K562 (cell line): ENCODE results near the gene PRKCQ. TPM values are rescaled to one million over a fixed set of nuclear protein-coding genes. Genes with fewer than 3 reads are reported as not detected.

Experiments
- ATAC-seq: fragments of 200-7000 bp; cut with Tn5 transposase; 3 replicates; pipeline ENCODE4 v1.9.1; 2020; ENCODE audit warnings: moderate library complexity
- BruUV-seq: library from RNA; stranded (reverse); fragments of 400-500 nt; replicated peaks from 2 replicates; lab custom pipeline; 2021; lab: Mats Ljungman, UMichigan
- CTCF ChIA-PET: fragments of 300-600 bp; formaldehyde crosslinking; extraction: SDS; loops from one replicate; lab custom pipeline; 2021; ENCODE audit warnings: low intra/inter-chr PET ratio; lab: Yijun Ruan, JAX
- POLR2A ChIA-PET: fragments of 300-600, 350-650 bp; sonication (Branson Sonifier 250); formaldehyde crosslinking; extraction: SDS; loops from one replicate; lab custom pipeline; 2021; ENCODE audit warnings: antibody characterized with exemption, inconsistent platforms; lab: Yijun Ruan, JAX
- DNase-seq, 4 experiments: peaks; one replicate each; pipeline versions ENCODE4 v3.0.0 to v3.0.0-alpha.2; 2011 to 2018; ENCODE audit warnings: low spot score in 3 of 4, mixed read lengths in 3 of 4; ENCODE audit errors: extremely low read depth in 1 of 4
- FAIRE-seq: peaks from 2 replicates; lab custom pipeline; 2011; peaks lifted over from hg19 to GRCh38; lab: Jason Lieb, UNC
- H2AFZ ChIP-seq: 2 replicates; pipeline ENCODE4 v1.6.0; 2011; ENCODE audit warnings: low read depth, low read length, control low read depth, inconsistent platforms
- H3K27ac ChIP-seq: fragments of 200-600 bp; 3 replicates; pipeline ENCODE4 v1.8.0; 2011; ENCODE audit warnings: low read depth, mild to moderate bottlenecking, control low read depth, inconsistent platforms, low read length, moderate library complexity, mixed read lengths; ENCODE audit errors: extremely low read depth
- H3K27me3 ChIP-seq, 2 experiments: fragments of 300-600 bp in 1 of 2; 2 replicates in 1 of 2; 3 replicates in 1 of 2; pipeline versions ENCODE4 v1.6.0 to v1.8.0; 2011; ENCODE audit warnings: inconsistent platforms in 2 of 2, low read length in 2 of 2, mild to moderate bottlenecking in 1 of 2, mixed read lengths in 1 of 2, moderate library complexity in 1 of 2; ENCODE audit not compliant: control insufficient read depth in 2 of 2, insufficient read depth in 2 of 2
- H3K36me3 ChIP-seq: fragments of 300-600 bp; 3 replicates; pipeline ENCODE4 v1.8.0; 2011; ENCODE audit warnings: mild to moderate bottlenecking, low read length, inconsistent platforms; ENCODE audit not compliant: control insufficient read depth, insufficient read depth
- H3K4me1 ChIP-seq, 2 experiments: fragments of 200-600 bp in 1 of 2; replicated peaks in 1 of 2; 2 replicates in 1 of 2; 3 replicates in 1 of 2; pipeline versions ENCODE4 v1.5.1 to v1.8.0; 2011; ENCODE audit warnings: inconsistent platforms in 2 of 2, low read length in 2 of 2, mild to moderate bottlenecking in 1 of 2, mixed read lengths in 1 of 2, moderate library complexity in 1 of 2; ENCODE audit not compliant: control insufficient read depth in 2 of 2, insufficient read depth in 2 of 2
- H3K4me2 ChIP-seq: 2 replicates; pipeline ENCODE4 v1.6.1; 2011; ENCODE audit warnings: low read length, control low read depth, inconsistent platforms, mixed read lengths; ENCODE audit not compliant: insufficient read depth
- H3K4me3 ChIP-seq: fragments of 200-600 bp; sonication (generic), shearing (Covaris generic); 2 replicates; pipeline ENCODE4 v1.5.1; 2016; ENCODE audit warnings: control low read depth, inconsistent platforms
- H3K79me2 ChIP-seq: fragments of 200-600 bp; 3 replicates; pipeline ENCODE4 v1.8.0; 2011; ENCODE audit warnings: low read length, inconsistent platforms; ENCODE audit not compliant: control insufficient read depth, insufficient read depth
- H3K9ac ChIP-seq, 2 experiments: 2 replicates each; pipeline versions ENCODE4 v1.6.0 to v1.6.1; 2011; ENCODE audit warnings: low read depth in 2 of 2, low read length in 2 of 2, control low read depth in 1 of 2, inconsistent platforms in 1 of 2, mild to moderate bottlenecking in 1 of 2, mixed read lengths in 1 of 2; ENCODE audit not compliant: insufficient read depth in 1 of 2
- H3K9me1 ChIP-seq: one replicate; pipeline ENCODE4 v1.6.0; 2011; ENCODE audit warnings: inconsistent platforms, mild to moderate bottlenecking, low read length, moderate library complexity; ENCODE audit not compliant: control insufficient read depth, insufficient read depth
- H3K9me3 ChIP-seq: replicated peaks from 2 replicates; pipeline ENCODE4 v1.5.1; 2011; ENCODE audit warnings: low read depth, low read length, inconsistent platforms; ENCODE audit not compliant: control insufficient read depth, insufficient read depth
- H4K20me1 ChIP-seq: replicated peaks from 2 replicates; pipeline ENCODE4 v1.6.1; 2011; ENCODE audit warnings: low read length, inconsistent platforms, mixed read lengths; ENCODE audit not compliant: control insufficient read depth, insufficient read depth
- ARID3B ChIP-seq: fragments of 250-450 bp; sonication (Bioruptor Pico); IDR thresholded peaks from 2 replicates; pipeline ENCODE4 v1.4.0; 2020; ENCODE audit warnings: borderline replicate concordance
- ATF1 ChIP-seq, 2 experiments: fragments of 450-650 bp in 1 of 2; IDR thresholded peaks; 2 replicates each; pipeline ENCODE4 v1.6.1; 2016; ENCODE audit warnings: missing compliant biosample characterization in 1 of 2, missing genetic modification characterization in 1 of 2
- BRD9 ChIP-seq: fragments of 450-650 bp; IDR thresholded peaks from 2 replicates; pipeline ENCODE4 v1.6.1; 2018; ENCODE audit warnings: low read depth; ENCODE audit not compliant: partially characterized antibody
- ETV1 ChIP-seq: fragments of 450-650 bp; conservative IDR thresholded peaks from 2 replicates; pipeline ENCODE4 v1.6.1; 2016; ENCODE audit warnings: missing genetic modification characterization, control low read depth, low read depth, missing compliant biosample characterization
- ETV5 ChIP-seq: sonication (generic); formaldehyde crosslinking; IDR thresholded peaks from 2 replicates; pipeline ENCODE4 v1.4.0; 2020; ENCODE audit warnings: low read depth, mild to moderate bottlenecking, missing genetic modification reagents
- SMAD3 ChIP-seq: fragments of 450-650 bp; formaldehyde crosslinking; conservative IDR thresholded peaks from 2 replicates; pipeline ENCODE4 v1.4.0; 2020; ENCODE audit warnings: mild to moderate bottlenecking
- SMAD4 ChIP-seq: fragments of 250-450 bp; sonication (Bioruptor Pico); conservative IDR thresholded peaks from 2 replicates; pipeline ENCODE4 v1.8.0; 2021; ENCODE audit warnings: inconsistent platforms, mild to moderate bottlenecking, moderate library complexity
- SNIP1 ChIP-seq: fragments of 450-650 bp; IDR thresholded peaks from 2 replicates; pipeline ENCODE4 v1.7.1; 2017; ENCODE audit warnings: low read depth, mild to moderate bottlenecking
- SP2 ChIP-seq: IDR thresholded peaks from 2 replicates; pipeline ENCODE4 v1.6.1; 2011; ENCODE audit warnings: mild to moderate bottlenecking, low read depth, low read length, moderate library complexity; ENCODE audit not compliant: poor library complexity, severe bottlenecking; ENCODE audit errors: extremely low read depth
- THAP7 ChIP-seq: fragments of 250-450 bp; sonication (Bioruptor Pico); IDR thresholded peaks from 2 replicates; pipeline ENCODE4 v1.5.0; 2021
- ZNF143 ChIP-seq: sonication (generic); formaldehyde crosslinking; IDR thresholded peaks from 2 replicates; pipeline ENCODE4 v1.9.0; 2022; ENCODE audit warnings: mild to moderate bottlenecking, missing genetic modification reagents
- whole genome bisulfite sequencing: fragments of 100-300 bp; shearing (Covaris generic); methylation state at CpG from one replicate; pipeline ENCODE4 v1.1.6; 2016; ENCODE audit warnings: low coverage, mixed read lengths; ENCODE audit not compliant: insufficient coverage; ENCODE audit errors: missing lambda C conversion rate; 5-methylcytosine and 5-hydroxymethylcytosine counted together
- in situ Hi-C: fragments of 300-500 bp; cut with MboI; formaldehyde crosslinking; loops from 4 replicates; pipeline ENCODE4 v1.15.0; 2018; ENCODE audit warnings: inconsistent platforms, mixed read lengths
- intact Hi-C: fragments of 100-400 bp; cut with micrococcal nuclease; formaldehyde crosslinking; loops from 2 replicates; pipeline ENCODE4 v1.14.2; 2022
- polyA plus RNA-seq, 8 experiments: library from polyadenylated mRNA; depleted of rRNA in 4 of 8; stranded (reverse) in 5 of 8; unstranded in 3 of 8; fragments of >200 nt; fragmentation: Nextera tagmentation in 2 of 8; fragmentation: Illumina TruSeq in 1 of 8; extraction: Ambion mirVana in 2 of 8; extraction: Trizol in 1 of 8; gene quantifications; 2 replicates each; pipeline versions ENCODE4 v1.2.1 to v1.2.3, GENCODE V29; 2011 to 2014; ENCODE audit warnings: inconsistent platforms in 1 of 8, missing spikeins in 1 of 8
- total RNA-seq, 7 experiments: library from RNA; depleted of rRNA in 6 of 7; stranded (reverse); fragments of >200 nt in 6 of 7; fragmentation: Illumina TruSeq in 2 of 7; extraction: Trizol in 2 of 7; gene quantifications; 2 replicates each; pipeline versions ENCODE4 v1.2.1 to v1.2.3, GENCODE V29; 2011 to 2021; ENCODE audit warnings: low replicate concordance in 1 of 7

The PRKCQ gene
- total and polyA plus RNA-seq, 9 of the 15 experiments (the other 6 are each of a cell fraction or from before 2014, with no cell fraction given) = 4.4 to 23.3 (median 14.6) TPM

GRCh38 chr10:6396226-6396625 lies 183.8 kb downstream of the PRKCQ start:
- ChIA-PET POLR2A (no interaction called here), CTCF (no interaction called here)
- peaks cover 0 to 8% of the 10 kb centered on the region in 2 experiments; a peak in 3 of 5 replicates for H3K4me1 ChIP-seq
- no TSS peak for BruUV-seq
- in situ Hi-C loops (loop anchor here (25.0 kb wide), 1 partner anchor 459 kb away; no protein-coding TSS in a partner anchor), intact Hi-C loops (no loop called here)
- H3K4me2 ChIP-seq = no peak overlapping the region
- H3K79me2 ChIP-seq = no peaks in the 10 kb centered on the region
- H3K27ac ChIP-seq = no peak overlapping the region
- H3K4me3 ChIP-seq = no peak overlapping the region
- ATAC-seq (no peak), DNase-seq (no peak), FAIRE-seq (no peak)
- no peaks in the 10 kb centered on the region; the same call in 1 of the 2 replicates for H3K9me3 ChIP-seq
- no peaks in the 10 kb centered on the region for H3K36me3 ChIP-seq
- no peaks in the 10 kb centered on the region for H3K9me1 ChIP-seq
- H3K27me3 ChIP-seq = peaks cover 10 to 22% of the 10 kb centered on the region in 2 experiments
- TF ChIP-seq BRD9 (no peak), ETV1 (tag) (no peak), ARID3B (CRISPR knock-in tag) (no peak), THAP7 (CRISPR knock-in tag) (no peak), SMAD3 (no peak), SNIP1 (no peak), SMAD4 (CRISPR knock-in tag) (no peak), ETV5 (CRISPR knock-in tag) (no peak), SP2 (no peak), ZNF143 (CRISPR knock-in tag) (no peak), ATF1 (CRISPR knock-in tag; IDR thresholded peaks at IDR 0.05) (no peak), ATF1 (tag; IDR thresholded peaks at IDR 0.05) (no peak)
- no peak overlapping the region for H3K9ac ChIP-seq
- WGBS = 16% methylated on average over 4 of the region's 4 CpGs
- H4K20me1 ChIP-seq = no peaks in the 10 kb centered on the region
- H2AFZ ChIP-seq = no peak overlapping the region
